ENCODE data around the gene UCHL5. TPM values are rescaled to one million over a fixed set of nuclear protein-coding genes. Genes with fewer than 3 reads are reported as not detected.

UCHL5 gene
- total RNA-seq, 4 donors from 2014 or later = 7.4 to 40.9 (median 23.1) TPM

GRCh38 chr1:193104502-193104906 is 45.3 kb upstream of the UCHL5 start:
- intact Hi-C loops (cut with DNase I; ENCODE audit: low total_unique reads) = loop anchor here (10.0 kb wide), 1 partner anchor 50 kb away; the partner anchor contains the start of genes RO60 and UCHL5
- H3K4me1 ChIP-seq = peaks cover 6 to 10% of the 10 kb centered on the region in 2 donors
- H3K4me3 ChIP-seq = peak overlapping the region; percentile 73 to 95
- TF ChIP-seq POLR2A (IDR thresholded peaks at IDR 0.05) = no peak
- no peak for TF ChIP-seq CTCF (IDR thresholded peaks at IDR 0.05)
- H3K27ac ChIP-seq = peak overlapping the region; percentile 92 to 97
- no peaks in the 10 kb centered on the region for H3K36me3 ChIP-seq
- DNase-seq = peak; percentile 27 to 38
- H3K27me3 ChIP-seq = no peaks in the 10 kb centered on the region
- no peaks in the 10 kb centered on the region for H3K9me3 ChIP-seq

GRCh38 chr1:193103759-193104501 is 44.8 kb upstream of the UCHL5 start:
- Histone ChIP-seq H3K4me3 (peak overlapping the region; percentile 73 to 95), H3K4me1 (peaks cover 6 to 10% of the 10 kb centered on the region in 2 donors), H3K27ac (peak overlapping the region; percentile 92 to 97), H3K36me3 (no peaks in the 10 kb centered on the region), H3K27me3 (no peaks in the 10 kb centered on the region), H3K9me3 (no peaks in the 10 kb centered on the region)
- no peak for DNase-seq
- TF ChIP-seq POLR2A (IDR thresholded peaks at IDR 0.05) = no peak
- no peak for TF ChIP-seq CTCF (IDR thresholded peaks at IDR 0.05)
- intact Hi-C loops (cut with DNase I; ENCODE audit: low total_unique reads) = loop anchor here (10.0 kb wide), 1 partner anchor 49 kb away; the partner anchor contains the start of genes RO60 and UCHL5

- Histone ChIP-seq H3K4me3 (no peak overlapping the region), H3K9me3 (no peaks in the 10 kb centered on the region), H3K4me1 (peaks cover 6 to 10% of the 10 kb centered on the region in 2 donors), H3K27me3 (no peaks in the 10 kb centered on the region), H3K27ac (no peak overlapping the region), H3K36me3 (no peaks in the 10 kb centered on the region)
- TF ChIP-seq CTCF (IDR thresholded peaks at IDR 0.05) (no peak), POLR2A (IDR thresholded peaks at IDR 0.05) (no peak)
- intact Hi-C loops (cut with DNase I; ENCODE audit: low total_unique reads) = loop anchor here (10.0 kb wide), 1 partner anchor 48 kb away; the partner anchor contains the start of genes RO60 and UCHL5
- DNase-seq = no peak
Measured at GRCh38 chr1:193102662-193103061, 43.5 kb upstream of the UCHL5 start.

- Histone ChIP-seq H3K27me3 (no peaks in the 10 kb centered on the region), H3K4me1 (no peaks in the 10 kb centered on the region), H3K9me3 (no peaks in the 10 kb centered on the region), H3K36me3 (no peaks in the 10 kb centered on the region), H3K27ac (no peak overlapping the region), H3K4me3 (no peak overlapping the region)
- no peak for DNase-seq
- intact Hi-C loops (cut with DNase I; ENCODE audit: low total_unique reads) = no loop called here
- TF ChIP-seq CTCF (IDR thresholded peaks at IDR 0.05) (no peak), POLR2A (IDR thresholded peaks at IDR 0.05) (no peak)
Measured at GRCh38 chr1:193094112-193094511, 35.0 kb upstream of the UCHL5 start.

GRCh38 chr1:193090865-193091264 is 31.7 kb upstream of the UCHL5 start:
- Histone ChIP-seq H3K4me3 (no peak overlapping the region), H3K4me1 (no peaks in the 10 kb centered on the region), H3K27me3 (no peaks in the 10 kb centered on the region), H3K9me3 (no peaks in the 10 kb centered on the region), H3K27ac (no peak overlapping the region), H3K36me3 (no peaks in the 10 kb centered on the region)
- DNase-seq = no peak
- intact Hi-C loops (cut with DNase I; ENCODE audit: low total_unique reads) = no loop called here
- TF ChIP-seq POLR2A (IDR thresholded peaks at IDR 0.05) (no peak), CTCF (IDR thresholded peaks at IDR 0.05) (no peak)
